ENCODE measurements around the gene TUBB1. TPM values are rescaled to one million over a fixed set of nuclear protein-coding genes. Genes with fewer than 3 reads are reported as not detected.

TUBB1 gene
- total RNA-seq, 1 donor from 2014 or later, result not detected

DNA sequence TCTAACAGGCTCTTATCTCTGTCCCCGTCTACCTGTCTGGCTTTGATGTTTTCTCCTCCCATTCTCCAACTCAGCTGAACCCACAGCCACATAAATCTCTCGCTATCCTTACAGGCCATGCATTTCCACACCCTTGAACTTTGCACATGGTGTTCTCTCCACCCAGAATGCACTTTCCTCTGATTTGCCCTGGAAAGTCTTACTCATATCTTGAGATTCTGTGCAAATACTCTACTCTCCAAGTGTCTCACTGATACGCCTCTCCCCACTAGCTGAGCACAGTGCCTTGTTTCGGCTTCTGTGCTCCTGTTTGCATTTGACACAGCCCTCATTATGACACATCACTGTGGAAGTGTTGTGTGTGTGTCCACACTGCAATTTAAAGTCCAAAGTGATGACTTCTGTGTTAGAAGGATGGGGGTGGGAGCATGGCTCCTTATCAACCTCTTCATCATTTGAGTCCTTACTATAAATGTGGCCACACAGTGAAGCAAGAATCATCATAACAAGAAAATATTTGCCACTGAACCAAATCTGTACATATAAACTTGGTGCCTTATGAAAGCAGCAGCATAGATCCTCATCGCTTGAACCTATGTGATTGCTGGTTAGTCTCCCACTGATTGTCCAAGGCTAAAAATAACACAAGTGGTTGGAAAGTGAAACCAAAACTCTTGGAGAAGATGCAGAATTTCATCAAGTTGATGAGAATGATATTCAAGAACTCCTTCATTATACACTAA is 28.9 kb downstream of the TUBB1 start:
- DNase-seq (ENCODE audit: low read depth), result no peak
- TF ChIP-seq, protein P1, sequence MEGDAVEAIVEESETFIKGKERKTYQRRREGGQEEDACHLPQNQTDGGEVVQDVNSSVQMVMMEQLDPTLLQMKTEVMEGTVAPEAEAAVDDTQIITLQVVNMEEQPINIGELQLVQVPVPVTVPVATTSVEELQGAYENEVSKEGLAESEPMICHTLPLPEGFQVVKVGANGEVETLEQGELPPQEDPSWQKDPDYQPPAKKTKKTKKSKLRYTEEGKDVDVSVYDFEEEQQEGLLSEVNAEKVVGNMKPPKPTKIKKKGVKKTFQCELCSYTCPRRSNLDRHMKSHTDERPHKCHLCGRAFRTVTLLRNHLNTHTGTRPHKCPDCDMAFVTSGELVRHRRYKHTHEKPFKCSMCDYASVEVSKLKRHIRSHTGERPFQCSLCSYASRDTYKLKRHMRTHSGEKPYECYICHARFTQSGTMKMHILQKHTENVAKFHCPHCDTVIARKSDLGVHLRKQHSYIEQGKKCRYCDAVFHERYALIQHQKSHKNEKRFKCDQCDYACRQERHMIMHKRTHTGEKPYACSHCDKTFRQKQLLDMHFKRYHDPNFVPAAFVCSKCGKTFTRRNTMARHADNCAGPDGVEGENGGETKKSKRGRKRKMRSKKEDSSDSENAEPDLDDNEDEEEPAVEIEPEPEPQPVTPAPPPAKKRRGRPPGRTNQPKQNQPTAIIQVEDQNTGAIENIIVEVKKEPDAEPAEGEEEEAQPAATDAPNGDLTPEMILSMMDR (IDR thresholded peaks at IDR 0.05; ENCODE audit: insufficient read depth, low read length, poor library complexity, severe bottlenecking), result no peak

DNA sequence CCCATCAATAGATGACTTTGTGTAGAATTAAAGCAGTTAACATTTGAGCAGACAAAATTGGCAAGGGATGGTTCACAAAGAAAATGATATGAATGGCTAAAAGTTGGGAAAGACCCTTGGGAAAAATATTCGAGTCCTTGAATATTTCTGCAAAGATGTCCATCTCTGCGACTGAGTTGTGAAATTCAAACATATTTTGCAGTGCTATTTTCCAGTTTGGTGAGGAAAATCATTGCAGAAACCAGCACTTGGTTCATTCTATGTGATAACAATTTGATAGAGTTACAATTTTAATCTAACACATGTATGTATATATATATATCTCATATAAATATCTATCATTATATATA is 29.4 kb downstream of the TUBB1 start:
- TF ChIP-seq, protein P1 (IDR thresholded peaks at IDR 0.05; ENCODE audit: insufficient read depth, low read length, poor library complexity, severe bottlenecking), result no peak
- H3K27me3 ChIP-seq (ENCODE audit: control insufficient read depth, insufficient read depth, low read length), result peaks cover 9% of the 10 kb centered on the region
- no peak overlapping the region for H3K4me3 ChIP-seq (ENCODE audit: low read depth, low read length)
- no peaks in the 10 kb centered on the region for H3K36me3 ChIP-seq (ENCODE audit: control insufficient read depth, insufficient read depth, low read length)
- no peak for DNase-seq (ENCODE audit: low read depth)

More for the DNA sequence above, 28.9 kb downstream of the TUBB1 start:
- no peaks in the 10 kb centered on the region for H3K36me3 ChIP-seq (ENCODE audit: control insufficient read depth, insufficient read depth, low read length)
- peaks cover 9% of the 10 kb centered on the region for H3K27me3 ChIP-seq (ENCODE audit: control insufficient read depth, insufficient read depth, low read length)
- H3K4me3 ChIP-seq (ENCODE audit: low read depth, low read length), result no peak overlapping the region

DNA sequence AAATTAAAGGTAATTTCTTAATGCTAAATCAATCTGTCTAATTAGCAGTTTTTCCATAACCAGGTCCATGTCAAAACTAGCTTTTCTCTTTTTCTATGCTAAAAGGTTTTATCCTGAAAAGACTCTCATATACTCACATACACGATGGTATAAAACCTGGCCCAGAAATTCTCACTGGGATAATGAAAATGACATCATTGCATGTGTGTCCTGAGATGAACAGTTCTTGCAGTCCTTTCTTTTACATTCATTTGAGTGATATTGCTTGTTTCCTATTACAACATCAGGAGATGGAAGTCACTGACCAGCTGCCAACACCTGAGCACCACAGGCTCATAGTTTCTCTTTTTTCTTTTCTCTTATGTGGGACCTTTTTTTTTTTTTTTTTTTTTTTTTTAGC is 31.2 kb downstream of the TUBB1 start:
- H3K27me3 ChIP-seq (ENCODE audit: control insufficient read depth, insufficient read depth, low read length), result peaks cover 9% of the 10 kb centered on the region
- TF ChIP-seq, protein P1 (IDR thresholded peaks at IDR 0.05; ENCODE audit: insufficient read depth, low read length, poor library complexity, severe bottlenecking), result no peak
- H3K36me3 ChIP-seq (ENCODE audit: control insufficient read depth, insufficient read depth, low read length), result no peaks in the 10 kb centered on the region
- no peak for DNase-seq (ENCODE audit: low read depth)
- no peak overlapping the region for H3K4me3 ChIP-seq (ENCODE audit: low read depth, low read length)

DNA sequence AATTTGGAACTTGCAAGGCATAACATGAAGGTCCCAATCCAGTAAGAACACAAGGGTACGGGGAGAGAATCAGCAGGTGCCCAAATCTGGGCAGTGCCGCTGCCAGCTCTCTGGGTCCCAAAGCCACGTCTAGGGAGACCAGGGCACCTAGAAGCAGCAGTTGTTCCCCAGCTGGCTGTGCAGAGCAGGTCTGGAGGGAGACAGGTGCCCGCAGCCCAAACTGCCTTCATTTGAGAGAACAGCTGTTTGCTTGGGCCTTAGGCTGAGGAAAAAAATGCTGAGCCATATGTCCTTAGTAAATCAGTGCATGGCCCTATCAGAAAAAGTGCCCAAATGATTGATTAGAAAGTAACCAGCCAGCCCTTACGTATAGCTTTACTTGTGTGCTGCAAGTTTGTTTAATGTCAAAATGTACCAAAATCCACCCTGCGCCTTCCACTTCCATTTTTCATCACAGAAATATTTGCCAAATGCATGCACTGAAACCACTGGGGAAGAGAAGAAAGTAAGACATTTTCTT is 32.5 kb downstream of the TUBB1 start:
- TF ChIP-seq, protein P1 (IDR thresholded peaks at IDR 0.05; ENCODE audit: insufficient read depth, low read length, poor library complexity, severe bottlenecking), result no peak

DNA sequence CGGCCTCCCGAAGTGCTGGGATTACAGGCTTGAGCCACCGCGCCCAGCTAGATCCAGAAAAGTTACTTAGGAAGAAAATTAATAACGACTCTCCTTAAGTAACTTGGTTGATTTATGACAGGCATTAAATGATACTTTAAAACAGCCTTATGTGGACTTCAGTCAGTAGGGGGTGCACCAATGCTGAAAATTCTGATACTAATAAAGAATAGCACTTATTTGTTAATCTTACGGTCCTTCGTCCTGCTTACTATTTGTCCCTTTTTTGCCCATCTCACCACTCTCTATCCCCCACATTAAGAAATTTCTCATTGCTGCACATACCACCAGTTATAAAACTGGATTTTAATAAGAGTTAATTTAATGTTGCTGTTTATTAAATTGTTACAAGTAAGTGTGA is 36.1 kb downstream of the TUBB1 start:
- Histone ChIP-seq H3K4me3 (ENCODE audit: low read depth, low read length) (no peak overlapping the region), H3K27me3 (ENCODE audit: control insufficient read depth, insufficient read depth, low read length) (peaks cover 5% of the 10 kb centered on the region), H3K36me3 (ENCODE audit: control insufficient read depth, insufficient read depth, low read length) (no peaks in the 10 kb centered on the region)
- no peak for DNase-seq (ENCODE audit: low read depth)
- TF ChIP-seq, protein P1 (IDR thresholded peaks at IDR 0.05; ENCODE audit: insufficient read depth, low read length, poor library complexity, severe bottlenecking), result peak; percentile 23

More for the DNA sequence above, 32.5 kb downstream of the TUBB1 start:
- H3K4me3 ChIP-seq (ENCODE audit: low read depth, low read length), result no peak overlapping the region
- no peak for DNase-seq (ENCODE audit: low read depth)
- H3K27me3 ChIP-seq (ENCODE audit: control insufficient read depth, insufficient read depth, low read length), result peaks cover 9% of the 10 kb centered on the region
- H3K36me3 ChIP-seq (ENCODE audit: control insufficient read depth, insufficient read depth, low read length), result no peaks in the 10 kb centered on the region

DNA sequence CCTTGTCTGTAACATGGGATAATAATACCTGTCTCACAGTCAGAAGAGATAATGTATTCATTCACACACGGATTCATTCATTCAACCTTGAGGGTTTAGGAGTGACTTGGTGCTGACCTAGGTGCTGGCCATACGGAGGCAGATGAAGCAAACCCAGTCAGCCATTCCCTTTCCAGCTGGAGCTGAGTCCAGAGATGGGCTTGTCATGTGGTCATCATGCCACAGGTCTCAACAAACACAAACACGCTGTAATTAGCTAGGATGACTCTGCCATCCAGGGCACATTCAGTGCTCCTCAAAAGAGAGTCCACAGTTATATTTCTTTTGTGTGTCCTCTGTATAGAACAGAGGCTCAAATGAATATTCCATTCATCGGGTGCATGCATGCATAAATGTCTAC is 42.9 kb downstream of the TUBB1 start:
- Histone ChIP-seq H3K36me3 (ENCODE audit: control insufficient read depth, insufficient read depth, low read length) (no peaks in the 10 kb centered on the region), H3K4me3 (ENCODE audit: low read depth, low read length) (no peak overlapping the region), H3K27me3 (ENCODE audit: control insufficient read depth, insufficient read depth, low read length) (no peaks in the 10 kb centered on the region)
- TF ChIP-seq, protein P1 (IDR thresholded peaks at IDR 0.05; ENCODE audit: insufficient read depth, low read length, poor library complexity, severe bottlenecking), result no peak
- DNase-seq (ENCODE audit: low read depth), result no peak

Data from kidney epithelial cell (primary cell).